IMR-90 (cell line): ENCODE results near the gene ERMAP. TPM values are rescaled to one million over a fixed set of nuclear protein-coding genes. Genes with fewer than 3 reads are reported as not detected.

Source experiments
- ATAC-seq: fragments of 200-7000 bp; cut with Tn5 transposase; 2 replicates; pipeline ENCODE4 v1.9.1; 2020; ENCODE audit warnings: low read depth, mild to moderate bottlenecking, moderate library complexity
- BruUV-seq: library from RNA; stranded (reverse); fragments of 400-500 nt; replicated peaks from 2 replicates; lab custom pipeline; 2021; lab: Mats Ljungman, UMichigan
- CTCF ChIA-PET: fragments of 300-600 bp; formaldehyde crosslinking; extraction: SDS; loops from one replicate; lab custom pipeline; 2021; ENCODE audit warnings: antibody characterized with exemption; lab: Yijun Ruan, JAX
- POLR2A ChIA-PET: fragments of 300-600 bp; sonication (Branson Sonifier 250); formaldehyde crosslinking; loops from one replicate; lab custom pipeline; 2022; ENCODE audit warnings: antibody characterized with exemption; ENCODE audit not compliant: unreplicated experiment; lab: Charles Lee
- DNase-seq: peaks from one replicate; pipeline ENCODE4 v3.0.0; 2013
- H2AFZ ChIP-seq: replicated peaks from 2 replicates; pipeline ENCODE3; 2013; ENCODE audit warnings: low read length, mild to moderate bottlenecking; ENCODE audit not compliant: poor library complexity
- H2AK5ac ChIP-seq: 2 replicates; pipeline ENCODE4 v1.6.1; 2013; ENCODE audit warnings: low read depth, low read length, inconsistent platforms
- H2AK9ac ChIP-seq: replicated peaks from 2 replicates; pipeline ENCODE3; 2013; ENCODE audit warnings: mild to moderate bottlenecking, low read depth, low read length, moderate library complexity; ENCODE audit not compliant: poor library complexity
- H2BK120ac ChIP-seq: 2 replicates; pipeline ENCODE4 v1.6.1; 2013; ENCODE audit warnings: low read depth, low read length, inconsistent platforms
- H2BK15ac ChIP-seq: 3 replicates; pipeline ENCODE4 v1.6.1; 2013; ENCODE audit warnings: low read depth, low read length, inconsistent platforms
- H2BK20ac ChIP-seq: 2 replicates; pipeline ENCODE4 v1.6.1; 2013; ENCODE audit warnings: low read depth, mild to moderate bottlenecking, inconsistent platforms, low read length, moderate library complexity
- H2BK5ac ChIP-seq: 2 replicates; pipeline ENCODE4 v1.6.1; 2013; ENCODE audit warnings: mild to moderate bottlenecking, low read depth, low read length, inconsistent platforms; ENCODE audit not compliant: poor library complexity, severe bottlenecking
- H3K14ac ChIP-seq: replicated peaks from 2 replicates; pipeline ENCODE4 v1.6.1; 2013; ENCODE audit warnings: low read depth, low read length, inconsistent platforms
- H3K18ac ChIP-seq: 2 replicates; pipeline ENCODE4 v1.6.1; 2013; ENCODE audit warnings: low read depth, low read length, control low read depth
- H3K23ac ChIP-seq: 2 replicates; pipeline ENCODE4 v1.6.1; 2013; ENCODE audit warnings: low read depth, low read length, inconsistent platforms
- H3K27ac ChIP-seq: 2 replicates; pipeline ENCODE4 v1.5.1; 2013; ENCODE audit warnings: mild to moderate bottlenecking, control low read depth, low read length; ENCODE audit not compliant: insufficient read depth
- H3K27me3 ChIP-seq: 2 replicates; pipeline ENCODE4 v1.6.1; 2013; ENCODE audit warnings: low read length; ENCODE audit not compliant: control insufficient read depth, insufficient read depth
- H3K36me3 ChIP-seq: 2 replicates; pipeline ENCODE4 v1.6.1; 2013; ENCODE audit warnings: low read length, mixed read lengths; ENCODE audit not compliant: control insufficient read depth, insufficient read depth
- H3K4ac ChIP-seq: 2 replicates; pipeline ENCODE4 v1.6.1; 2013; ENCODE audit warnings: low read depth, low read length, inconsistent platforms
- H3K4me1 ChIP-seq: 2 replicates; pipeline ENCODE4 v1.6.1; 2013; ENCODE audit warnings: low read length, mixed read lengths; ENCODE audit not compliant: control insufficient read depth, insufficient read depth
- H3K4me2 ChIP-seq: 2 replicates; pipeline ENCODE4 v1.6.1; 2013; ENCODE audit warnings: low read depth, mild to moderate bottlenecking, control low read depth, low read length, moderate library complexity
- H3K4me3 ChIP-seq: 2 replicates; pipeline ENCODE4 v1.5.1; 2013; ENCODE audit warnings: low read depth, mild to moderate bottlenecking, control low read depth, low read length, moderate library complexity; ENCODE audit not compliant: insufficient read depth
- H3K56ac ChIP-seq: 2 replicates; pipeline ENCODE4 v1.6.1; 2013; ENCODE audit warnings: low read length, inconsistent platforms; ENCODE audit not compliant: insufficient read depth; ENCODE audit errors: extremely low read depth
- H3K79me1 ChIP-seq, 2 experiments: 2 replicates each; pipeline ENCODE4 v1.6.1; 2013; ENCODE audit warnings: low read length in 2 of 2, inconsistent platforms in 1 of 2, low read depth in 1 of 2
- H3K9ac ChIP-seq: 2 replicates; pipeline ENCODE4 v1.6.1; 2013; ENCODE audit warnings: low read depth, low read length, control low read depth
- H3K9me1 ChIP-seq: 2 replicates; pipeline ENCODE4 v1.6.1; 2013; ENCODE audit warnings: low read length, inconsistent platforms; ENCODE audit not compliant: insufficient read depth
- H3K9me3 ChIP-seq: 2 replicates; pipeline ENCODE4 v1.6.1; 2013; ENCODE audit warnings: low read length; ENCODE audit not compliant: control insufficient read depth, insufficient read depth
- H4K20me1 ChIP-seq: 2 replicates; pipeline ENCODE4 v1.6.1; 2013; ENCODE audit warnings: low read length, inconsistent platforms; ENCODE audit not compliant: insufficient read depth
- H4K5ac ChIP-seq: 2 replicates; pipeline ENCODE4 v1.6.1; 2013; ENCODE audit warnings: mild to moderate bottlenecking, low read depth, low read length, control low read depth
- H4K8ac ChIP-seq, 2 experiments: 2 replicates each; pipeline ENCODE4 v1.6.1; 2013; ENCODE audit warnings: low read depth in 2 of 2, low read length in 2 of 2, control low read depth in 1 of 2, inconsistent platforms in 1 of 2
- H4K91ac ChIP-seq: 2 replicates; pipeline ENCODE4 v1.6.1; 2013; ENCODE audit warnings: low read depth, low read length, inconsistent platforms; ENCODE audit not compliant: insufficient read depth
- BHLHE40 ChIP-seq: fragments of 150-350 bp; IDR thresholded peaks from 2 replicates; pipeline ENCODE4 v1.6.1; 2016; ENCODE audit warnings: mild to moderate bottlenecking, low read depth, low read length
- CHD1 ChIP-seq: IDR thresholded peaks from 2 replicates; pipeline ENCODE4 v1.6.1; 2012; ENCODE audit warnings: low read depth, low read length, improper control_type of control experiment
- CTCF ChIP-seq: conservative IDR thresholded peaks from 2 replicates; pipeline ENCODE4 v1.5.1; 2012; ENCODE audit warnings: mild to moderate bottlenecking, low read depth, low read length, improper control_type of control experiment
- ELK1 ChIP-seq: fragments of 150-350 bp; IDR thresholded peaks from 2 replicates; pipeline ENCODE4 v1.6.1; 2016; ENCODE audit warnings: low read depth, mild to moderate bottlenecking, low read length, moderate library complexity, borderline replicate concordance
- MAFK ChIP-seq: IDR thresholded peaks from 2 replicates; pipeline ENCODE4 v1.6.1; 2012; ENCODE audit warnings: low read depth, low read length, improper control_type of control experiment
- MAZ ChIP-seq: IDR thresholded peaks from 2 replicates; pipeline ENCODE4 v1.6.1; 2012; ENCODE audit warnings: low read depth, mild to moderate bottlenecking, low read length, improper control_type of control experiment, moderate library complexity, borderline replicate concordance
- MXI1 ChIP-seq: IDR thresholded peaks from 2 replicates; pipeline ENCODE4 v1.6.1; 2012; ENCODE audit warnings: low read depth, mild to moderate bottlenecking, low read length, moderate library complexity, borderline replicate concordance
- POLR2A ChIP-seq: IDR thresholded peaks from 2 replicates; pipeline ENCODE4 v1.6.1; 2012; ENCODE audit warnings: mild to moderate bottlenecking, low read depth, low read length
- RAD21 ChIP-seq: IDR thresholded peaks from 2 replicates; pipeline ENCODE4 v1.6.1; 2012; ENCODE audit warnings: low read length, improper control_type of control experiment
- RCOR1 ChIP-seq: IDR thresholded peaks from 2 replicates; pipeline ENCODE4 v1.6.1; 2012; ENCODE audit warnings: mild to moderate bottlenecking, low read length, improper control_type of control experiment; ENCODE audit not compliant: insufficient replicate concordance
- SMC3 ChIP-seq: fragments of 150-350 bp; IDR thresholded peaks from 2 replicates; pipeline ENCODE4 v1.6.1; 2016; ENCODE audit warnings: low read depth, mild to moderate bottlenecking, antibody characterized with exemption, low read length, moderate library complexity
- USF2 ChIP-seq: fragments of 150-350 bp; IDR thresholded peaks from 2 replicates; pipeline ENCODE4 v1.6.1; 2017; ENCODE audit warnings: mild to moderate bottlenecking, antibody characterized with exemption, low read length, low read depth
- WGBS, 2 experiments: methylation state at CpG; one replicate each; pipeline versions ENCODE4 v1.1.5 to v1.1.7; 2013; ENCODE audit warnings: missing lambda C conversion rate in 2 of 2; ENCODE audit not compliant: insufficient read length in 1 of 2; ENCODE audit errors: extremely low coverage in 2 of 2; 5-methylcytosine and 5-hydroxymethylcytosine counted together
- dilution Hi-C: fragments of 300-500 bp; cut with HindIII; formaldehyde crosslinking; loops from one replicate; pipeline ENCODE4 v1.14.3; 2018; ENCODE audit warnings: low sequenced_read_pairs; ENCODE audit not compliant: unreplicated experiment
- in situ Hi-C: fragments of 300-500 bp; cut with MboI; formaldehyde crosslinking; loops from 3 replicates; pipeline ENCODE4 v1.14.3; 2019; ENCODE audit warnings: low sequenced_read_pairs, inconsistent platforms, mixed read lengths
- intact Hi-C: fragments of 100-400 bp; cut with micrococcal nuclease; formaldehyde crosslinking; loops from 2 replicates; pipeline ENCODE4 v1.10.0; 2022
- polyA plus RNA-seq, 3 experiments: library from polyadenylated mRNA; depleted of rRNA; stranded (reverse); fragments of >200 nt; gene quantifications; 2 replicates each; pipeline ENCODE4 v1.2.3, GENCODE V29; 2012; ENCODE audit warnings: low replicate concordance in 1 of 3
- total RNA-seq: library from RNA; depleted of rRNA; stranded (reverse); fragments of >200 nt; gene quantifications from 2 replicates; pipeline ENCODE4 v1.2.3, GENCODE V29; 2012

The ERMAP gene
- total and polyA plus RNA-seq, 2 of the 4 experiments (the other 2 are of a cell fraction), result 5.0 to 7.2 TPM

GRCh38 chr1:42851960-42852607 is 35.2 kb downstream of the ERMAP start:
- ChIA-PET POLR2A (no interaction called here), CTCF (no interaction called here)
- H2BK120ac ChIP-seq, result no peak overlapping the region
- H3K36me3 ChIP-seq, result peaks cover 15% of the 10 kb centered on the region
- dilution Hi-C loops, result no loop called here
- H3K56ac ChIP-seq, result no peak overlapping the region
- no peak overlapping the region for H4K8ac ChIP-seq
- no peak overlapping the region for H4K91ac ChIP-seq
- no peak overlapping the region for H2BK15ac ChIP-seq
- H2BK5ac ChIP-seq, result no peak overlapping the region
- no peaks in the 10 kb centered on the region for H3K27me3 ChIP-seq
- H3K14ac ChIP-seq, result no peak overlapping the region
- intact Hi-C loops, result no loop called here
- DNase-seq (no peak), ATAC-seq (no peak)
- no peak overlapping the region for H2AFZ ChIP-seq
- no peak overlapping the region for H3K4me3 ChIP-seq
- no peak for TF ChIP-seq MXI1
- no peak for TF ChIP-seq MAZ
- no peak for TF ChIP-seq CTCF
- no peak for TF ChIP-seq BHLHE40
- no peak for TF ChIP-seq USF2
- TF ChIP-seq MAFK, result no peak
- TF ChIP-seq POLR2A, result no peak
- no peak for TF ChIP-seq CHD1
- TF ChIP-seq RAD21, result no peak
- TF ChIP-seq RCOR1, result no peak
- no peak for TF ChIP-seq SMC3
- no peak for TF ChIP-seq ELK1
- H3K18ac ChIP-seq, result no peak overlapping the region
- peaks cover 12% of the 10 kb centered on the region for H3K9me1 ChIP-seq
- H3K79me1 ChIP-seq, result peaks cover 13 to 21% of the 10 kb centered on the region in 2 experiments
- H4K5ac ChIP-seq, result no peak overlapping the region
- BruUV-seq, result no TSS peak
- H3K4me1 ChIP-seq, result peaks cover 3% of the 10 kb centered on the region; the same call in 1 of the 2 replicates
- H3K4ac ChIP-seq, result no peak overlapping the region
- WGBS, 2 experiments, result no CpG with 5 or more reads among the region's 2 CpGs
- no peak overlapping the region for H3K4me2 ChIP-seq
- no peak overlapping the region for H2BK20ac ChIP-seq
- H3K9me3 ChIP-seq, result peaks cover 11% of the 10 kb centered on the region
- no peaks in the 10 kb centered on the region for H4K20me1 ChIP-seq
- in situ Hi-C loops, result no loop called here
- H3K23ac ChIP-seq, result no peak overlapping the region
- H3K9ac ChIP-seq, result no peak overlapping the region
- H2AK5ac ChIP-seq, result no peak overlapping the region
- H3K27ac ChIP-seq, result no peak overlapping the region
- no peak overlapping the region for H2AK9ac ChIP-seq
